Measurements from ENCODE around the gene FNDC3B.

Gene FNDC3B

DNA sequence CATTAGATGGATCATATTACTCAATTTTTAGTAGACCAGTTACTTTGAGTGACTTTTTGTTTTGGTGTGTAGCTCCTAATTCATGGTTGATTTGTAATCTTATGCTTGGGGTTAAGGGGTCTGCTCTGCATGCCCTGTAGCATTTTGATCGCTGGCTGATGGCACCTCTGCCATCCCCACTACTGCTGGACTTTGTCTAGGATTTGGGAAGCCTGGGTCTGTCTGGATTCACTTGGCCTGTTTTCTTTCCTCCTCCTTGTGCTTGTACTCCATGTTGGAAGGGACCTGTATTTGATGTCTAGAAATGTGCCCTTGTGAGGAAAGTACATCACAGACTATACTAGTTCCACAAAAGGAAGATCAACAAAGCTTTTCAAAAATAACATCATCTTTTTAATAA, 154.1 kb downstream of the FNDC3B start:
- no peak overlapping the region for H3K9ac ChIP-seq (ENCODE audit: low read depth in 1 of 2, low read length in 2 of 2)
- no peaks in the 10 kb centered on the region for H3K36me3 ChIP-seq (ENCODE audit: control insufficient read depth in 1 of 2, insufficient read depth in 2 of 2, low read length in 2 of 2)
- H3K4me3 ChIP-seq (ENCODE audit: low read depth in 1 of 2, low read length in 2 of 2): no peak overlapping the region
- no peaks in the 10 kb centered on the region for H3K4me1 ChIP-seq (ENCODE audit: control insufficient read depth in 1 of 2, insufficient read depth in 2 of 2, low read length in 2 of 2)
- H3K27me3 ChIP-seq (ENCODE audit: control insufficient read depth in 1 of 2, insufficient read depth in 2 of 2, low read length in 2 of 2): no peaks in the 10 kb centered on the region
- H3K9me3 ChIP-seq (ENCODE audit: control insufficient read depth in 1 of 2, low read length in 2 of 2): no peaks in the 10 kb centered on the region
- H3K27ac ChIP-seq (ENCODE audit: low read depth, low read length): no peak overlapping the region

GRCh38 chr3:172194702-172195406, 155.5 kb downstream of the FNDC3B start:
- H3K9ac ChIP-seq (ENCODE audit: low read depth in 1 of 2, low read length in 2 of 2): no peak overlapping the region
- H3K9me3 ChIP-seq (ENCODE audit: control insufficient read depth in 1 of 2, low read length in 2 of 2): no peaks in the 10 kb centered on the region
- H3K27ac ChIP-seq (ENCODE audit: low read depth, low read length): no peak overlapping the region
- no peaks in the 10 kb centered on the region for H3K36me3 ChIP-seq (ENCODE audit: control insufficient read depth in 1 of 2, insufficient read depth in 2 of 2, low read length in 2 of 2)
- H3K4me3 ChIP-seq (ENCODE audit: low read depth in 1 of 2, low read length in 2 of 2): no peak overlapping the region
- no peaks in the 10 kb centered on the region for H3K4me1 ChIP-seq (ENCODE audit: control insufficient read depth in 1 of 2, insufficient read depth in 2 of 2, low read length in 2 of 2)
- no peaks in the 10 kb centered on the region for H3K27me3 ChIP-seq (ENCODE audit: control insufficient read depth in 1 of 2, insufficient read depth in 2 of 2, low read length in 2 of 2)

DNA sequence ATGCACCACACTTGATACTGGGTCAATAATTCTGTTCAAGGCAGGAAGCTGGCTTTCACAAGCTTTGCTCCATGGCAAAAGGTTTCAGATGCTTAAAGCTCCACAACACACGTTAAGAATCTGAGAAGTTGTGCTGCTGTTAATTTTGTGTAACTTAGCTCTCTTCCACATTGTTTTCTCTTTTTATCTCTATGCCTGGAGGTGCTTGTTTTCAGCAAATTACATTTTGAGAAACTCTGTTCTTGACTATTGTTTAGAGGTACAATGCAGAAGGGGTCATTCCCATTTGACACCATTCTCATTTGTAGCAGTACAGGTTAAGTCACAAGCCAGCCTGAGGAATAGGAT, 156.0 kb downstream of the FNDC3B start:
- no peak overlapping the region for H3K4me3 ChIP-seq (ENCODE audit: low read depth in 1 of 2, low read length in 2 of 2)
- H3K9me3 ChIP-seq (ENCODE audit: control insufficient read depth in 1 of 2, low read length in 2 of 2): no peaks in the 10 kb centered on the region
- no peaks in the 10 kb centered on the region for H3K27me3 ChIP-seq (ENCODE audit: control insufficient read depth in 1 of 2, insufficient read depth in 2 of 2, low read length in 2 of 2)
- H3K4me1 ChIP-seq (ENCODE audit: control insufficient read depth in 1 of 2, insufficient read depth in 2 of 2, low read length in 2 of 2): no peaks in the 10 kb centered on the region
- no peak overlapping the region for H3K9ac ChIP-seq (ENCODE audit: low read depth in 1 of 2, low read length in 2 of 2)
- H3K36me3 ChIP-seq (ENCODE audit: control insufficient read depth in 1 of 2, insufficient read depth in 2 of 2, low read length in 2 of 2): no peaks in the 10 kb centered on the region
- H3K27ac ChIP-seq (ENCODE audit: low read depth, low read length): no peak overlapping the region

- no peaks in the 10 kb centered on the region for H3K27me3 ChIP-seq (ENCODE audit: control insufficient read depth in 1 of 2, insufficient read depth in 2 of 2, low read length in 2 of 2)
- no peak overlapping the region for H3K4me3 ChIP-seq (ENCODE audit: low read depth in 1 of 2, low read length in 2 of 2)
- H3K9ac ChIP-seq (ENCODE audit: low read depth in 1 of 2, low read length in 2 of 2): no peak overlapping the region
- H3K9me3 ChIP-seq (ENCODE audit: control insufficient read depth in 1 of 2, low read length in 2 of 2): no peaks in the 10 kb centered on the region
- H3K27ac ChIP-seq (ENCODE audit: low read depth, low read length): no peak overlapping the region
- H3K4me1 ChIP-seq (ENCODE audit: control insufficient read depth in 1 of 2, insufficient read depth in 2 of 2, low read length in 2 of 2): no peaks in the 10 kb centered on the region
- H3K36me3 ChIP-seq (ENCODE audit: control insufficient read depth in 1 of 2, insufficient read depth in 2 of 2, low read length in 2 of 2): no peaks in the 10 kb centered on the region
These were observed 158.0 kb downstream of the FNDC3B start for GRCh38 chr3:172197344-172197743.

GRCh38 chr3:172198428-172198827, 159.1 kb downstream of the FNDC3B start:
- Histone ChIP-seq H3K9me3 (ENCODE audit: control insufficient read depth in 1 of 2, low read length in 2 of 2) (no peaks in the 10 kb centered on the region), H3K36me3 (ENCODE audit: control insufficient read depth in 1 of 2, insufficient read depth in 2 of 2, low read length in 2 of 2) (no peaks in the 10 kb centered on the region), H3K27ac (ENCODE audit: low read depth, low read length) (no peak overlapping the region), H3K27me3 (ENCODE audit: control insufficient read depth in 1 of 2, insufficient read depth in 2 of 2, low read length in 2 of 2) (no peaks in the 10 kb centered on the region), H3K9ac (ENCODE audit: low read depth in 1 of 2, low read length in 2 of 2) (no peak overlapping the region), H3K4me3 (ENCODE audit: low read depth in 1 of 2, low read length in 2 of 2) (no peak overlapping the region), H3K4me1 (ENCODE audit: control insufficient read depth in 1 of 2, insufficient read depth in 2 of 2, low read length in 2 of 2) (no peaks in the 10 kb centered on the region)

GRCh38 chr3:172199850-172200369, 160.5 kb downstream of the FNDC3B start:
- H3K4me1 ChIP-seq (ENCODE audit: control insufficient read depth in 1 of 2, insufficient read depth in 2 of 2, low read length in 2 of 2): peaks cover 0 to 7% of the 10 kb centered on the region in 2 donors

DNA sequence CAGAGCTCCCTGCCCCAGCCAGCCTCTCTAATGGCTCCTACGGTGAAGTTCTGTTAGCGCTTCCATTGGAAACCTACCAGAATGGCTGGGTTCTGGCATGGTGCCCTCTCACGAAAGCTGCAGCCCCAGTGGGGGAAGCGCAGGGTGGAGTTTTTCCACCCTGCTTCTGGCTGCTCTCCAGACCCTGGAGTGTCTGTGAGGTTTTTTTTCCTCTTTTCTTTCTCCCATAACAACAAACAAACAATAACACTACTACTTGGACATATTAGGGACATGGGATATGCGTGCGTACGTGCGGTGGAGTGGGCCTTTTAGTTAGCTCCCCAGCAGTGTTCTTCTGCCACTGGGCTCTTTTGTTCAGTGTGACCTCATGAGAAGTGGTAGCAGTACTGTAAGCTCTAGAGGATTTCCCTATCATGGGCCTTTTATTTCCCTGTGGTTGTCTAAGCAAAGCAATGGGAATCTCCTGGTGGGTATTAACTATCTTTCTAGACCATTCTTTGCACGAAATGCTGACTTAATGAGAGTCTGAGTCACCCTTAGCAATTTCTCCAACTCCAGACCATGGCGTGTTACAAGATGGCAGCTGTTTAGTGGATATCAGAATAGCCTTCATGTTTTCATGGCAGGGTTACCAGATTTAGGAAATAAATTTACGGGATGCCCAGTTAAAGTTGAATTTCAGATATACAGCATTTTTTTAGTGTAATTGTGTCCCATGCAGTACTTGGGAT, 161.9 kb downstream of the FNDC3B start:
- H3K27ac ChIP-seq (ENCODE audit: low read depth, low read length): peak overlapping the region; percentile 26

More at GRCh38 chr3:172199850-172200369, 160.5 kb downstream of the FNDC3B start:
- H3K9ac ChIP-seq (ENCODE audit: low read depth in 1 of 2, low read length in 2 of 2): no peak overlapping the region
- no peak overlapping the region for H3K4me3 ChIP-seq (ENCODE audit: low read depth in 1 of 2, low read length in 2 of 2)
- no peak overlapping the region for H3K27ac ChIP-seq (ENCODE audit: low read depth, low read length)
- H3K27me3 ChIP-seq (ENCODE audit: control insufficient read depth in 1 of 2, insufficient read depth in 2 of 2, low read length in 2 of 2): no peaks in the 10 kb centered on the region
- no peaks in the 10 kb centered on the region for H3K9me3 ChIP-seq (ENCODE audit: control insufficient read depth in 1 of 2, low read length in 2 of 2)
- no peaks in the 10 kb centered on the region for H3K36me3 ChIP-seq (ENCODE audit: control insufficient read depth in 1 of 2, insufficient read depth in 2 of 2, low read length in 2 of 2)

GRCh38 chr3:172201870-172202236, 162.5 kb downstream of the FNDC3B start:
- no peaks in the 10 kb centered on the region for H3K36me3 ChIP-seq (ENCODE audit: control insufficient read depth in 1 of 2, insufficient read depth in 2 of 2, low read length in 2 of 2)
- H3K27ac ChIP-seq (ENCODE audit: low read depth, low read length): peak overlapping the region; percentile 26

More for the DNA sequence above, 161.9 kb downstream of the FNDC3B start:
- no peaks in the 10 kb centered on the region for H3K36me3 ChIP-seq (ENCODE audit: control insufficient read depth in 1 of 2, insufficient read depth in 2 of 2, low read length in 2 of 2)
- no peaks in the 10 kb centered on the region for H3K9me3 ChIP-seq (ENCODE audit: control insufficient read depth in 1 of 2, low read length in 2 of 2)
- no peaks in the 10 kb centered on the region for H3K27me3 ChIP-seq (ENCODE audit: control insufficient read depth in 1 of 2, insufficient read depth in 2 of 2, low read length in 2 of 2)
- peaks cover 0 to 7% of the 10 kb centered on the region in 2 donors for H3K4me1 ChIP-seq (ENCODE audit: control insufficient read depth in 1 of 2, insufficient read depth in 2 of 2, low read length in 2 of 2)
- H3K4me3 ChIP-seq (ENCODE audit: low read depth in 1 of 2, low read length in 2 of 2): no peak overlapping the region
- H3K9ac ChIP-seq (ENCODE audit: low read depth in 1 of 2, low read length in 2 of 2): no peak overlapping the region

DNA sequence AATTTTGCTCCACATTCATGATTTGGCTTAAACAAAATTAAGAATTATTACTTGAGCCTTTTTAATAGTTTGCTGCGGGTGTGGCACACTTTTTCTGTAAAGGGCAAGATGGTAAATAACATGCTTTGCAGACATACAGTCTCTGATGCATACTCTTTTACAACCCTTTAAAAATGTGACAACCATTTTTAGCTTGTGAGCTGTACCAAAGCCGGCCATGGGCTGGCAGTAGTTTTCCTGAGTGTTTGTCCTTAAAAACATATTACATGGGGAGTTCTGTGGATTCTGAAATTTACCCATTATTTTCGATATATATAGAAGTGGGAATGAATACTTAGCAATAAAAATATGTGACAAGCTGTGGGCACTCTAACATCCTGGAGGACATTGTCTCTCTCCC, 163.4 kb downstream of the FNDC3B start:
- Histone ChIP-seq H3K36me3 (ENCODE audit: control insufficient read depth in 1 of 2, insufficient read depth in 2 of 2, low read length in 2 of 2) (no peaks in the 10 kb centered on the region), H3K9ac (ENCODE audit: low read depth in 1 of 2, low read length in 2 of 2) (no peak overlapping the region), H3K27ac (ENCODE audit: low read depth, low read length) (no peak overlapping the region), H3K9me3 (ENCODE audit: control insufficient read depth in 1 of 2, low read length in 2 of 2) (no peaks in the 10 kb centered on the region), H3K4me1 (ENCODE audit: control insufficient read depth in 1 of 2, insufficient read depth in 2 of 2, low read length in 2 of 2) (peaks cover 0 to 7% of the 10 kb centered on the region in 2 donors), H3K27me3 (ENCODE audit: control insufficient read depth in 1 of 2, insufficient read depth in 2 of 2, low read length in 2 of 2) (no peaks in the 10 kb centered on the region), H3K4me3 (ENCODE audit: low read depth in 1 of 2, low read length in 2 of 2) (no peak overlapping the region)

More at GRCh38 chr3:172201870-172202236, 162.5 kb downstream of the FNDC3B start:
- Histone ChIP-seq H3K4me1 (ENCODE audit: control insufficient read depth in 1 of 2, insufficient read depth in 2 of 2, low read length in 2 of 2) (peaks cover 0 to 7% of the 10 kb centered on the region in 2 donors), H3K9me3 (ENCODE audit: control insufficient read depth in 1 of 2, low read length in 2 of 2) (no peaks in the 10 kb centered on the region), H3K27me3 (ENCODE audit: control insufficient read depth in 1 of 2, insufficient read depth in 2 of 2, low read length in 2 of 2) (no peaks in the 10 kb centered on the region), H3K4me3 (ENCODE audit: low read depth in 1 of 2, low read length in 2 of 2) (no peak overlapping the region), H3K9ac (ENCODE audit: low read depth in 1 of 2, low read length in 2 of 2) (no peak overlapping the region)

DNA sequence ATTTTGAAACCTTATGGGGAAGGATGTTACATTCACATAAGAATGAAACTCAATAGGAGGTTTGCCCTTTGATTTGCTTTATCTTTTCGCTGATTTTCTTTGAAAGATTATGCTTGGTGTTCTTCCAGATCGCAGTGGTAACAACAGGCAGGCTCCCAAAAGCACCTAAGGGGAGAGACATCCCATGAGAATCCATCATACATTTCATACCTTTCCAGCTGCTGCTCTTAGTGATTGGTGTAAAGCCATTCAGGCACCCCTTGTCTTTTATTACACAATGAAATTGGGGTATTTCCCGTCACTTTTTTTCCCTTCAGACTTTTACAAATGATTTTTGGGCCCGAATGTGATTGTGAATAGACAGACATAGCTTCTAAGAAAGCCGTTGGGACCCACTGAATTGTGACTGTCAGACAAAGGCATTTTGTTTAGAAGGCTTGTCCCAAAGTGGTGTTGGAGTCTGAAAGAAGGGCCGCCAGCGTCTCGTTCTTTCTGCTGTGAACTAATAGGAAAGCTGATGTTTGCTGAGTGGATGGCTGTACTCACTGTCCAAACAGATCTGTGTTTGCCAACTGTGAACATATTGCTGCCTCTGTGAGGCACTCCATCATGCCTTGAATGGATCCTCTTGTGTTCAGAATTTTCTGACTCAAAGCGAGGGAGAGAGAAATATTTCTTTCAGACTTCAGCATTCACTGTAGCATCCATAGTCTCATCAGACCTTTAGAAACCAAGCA, 164.3 kb downstream of the FNDC3B start:
- Histone ChIP-seq H3K4me3 (ENCODE audit: low read depth in 1 of 2, low read length in 2 of 2) (no peak overlapping the region), H3K27ac (ENCODE audit: low read depth, low read length) (no peak overlapping the region), H3K9me3 (ENCODE audit: control insufficient read depth in 1 of 2, low read length in 2 of 2) (no peaks in the 10 kb centered on the region), H3K9ac (ENCODE audit: low read depth in 1 of 2, low read length in 2 of 2) (no peak overlapping the region), H3K27me3 (ENCODE audit: control insufficient read depth in 1 of 2, insufficient read depth in 2 of 2, low read length in 2 of 2) (no peaks in the 10 kb centered on the region), H3K36me3 (ENCODE audit: control insufficient read depth in 1 of 2, insufficient read depth in 2 of 2, low read length in 2 of 2) (no peaks in the 10 kb centered on the region), H3K4me1 (ENCODE audit: control insufficient read depth in 1 of 2, insufficient read depth in 2 of 2, low read length in 2 of 2) (peaks cover 0 to 7% of the 10 kb centered on the region in 2 donors)

Data from duodenal mucosa (tissue), 2 donors.